ENCODE measurements around the gene PRKAG2. TPM values are rescaled to one million over a fixed set of nuclear protein-coding genes. Genes with fewer than 3 reads are reported as not detected.

PRKAG2 gene
- total and polyA plus RNA-seq, 2 of the 8 experiments (the other 6 are each of a cell fraction or from before 2014, with no cell fraction given), result 7.5 to 18.1 TPM

GRCh38 chr7:151518105-151518946 is 358.6 kb downstream of the PRKAG2 start (continued):
- 0 out of 2 replicates have a peak, but pooled peaks have one; percentile 7 for TF ChIP-seq RFX5 (IDR thresholded peaks at IDR 0.05; ENCODE audit: borderline replicate concordance, low read depth, low read length)
- TF ChIP-seq RAD21 (IDR thresholded peaks at IDR 0.05 in 1 of 2, conservative IDR thresholded peaks at IDR 0.05 in 1 of 2; ENCODE audit: low read depth in 2 of 2, low read length in 2 of 2), result peak; percentile 4 to 15; a peak in 1 of 4 replicates
- TF ChIP-seq SAP30 (IDR thresholded peaks at IDR 0.05; ENCODE audit: insufficient read depth, insufficient replicate concordance, low read length), result peak; percentile 69

All from H1 (cell line).